ENCODE results near the gene OOSP4B.
"Not testable (repeated sequence)": the region's sequence is repeated elsewhere in the genome, so short reads cannot be mapped to it uniquely, and the experiment has no call there.

OOSP4B gene

DNA sequence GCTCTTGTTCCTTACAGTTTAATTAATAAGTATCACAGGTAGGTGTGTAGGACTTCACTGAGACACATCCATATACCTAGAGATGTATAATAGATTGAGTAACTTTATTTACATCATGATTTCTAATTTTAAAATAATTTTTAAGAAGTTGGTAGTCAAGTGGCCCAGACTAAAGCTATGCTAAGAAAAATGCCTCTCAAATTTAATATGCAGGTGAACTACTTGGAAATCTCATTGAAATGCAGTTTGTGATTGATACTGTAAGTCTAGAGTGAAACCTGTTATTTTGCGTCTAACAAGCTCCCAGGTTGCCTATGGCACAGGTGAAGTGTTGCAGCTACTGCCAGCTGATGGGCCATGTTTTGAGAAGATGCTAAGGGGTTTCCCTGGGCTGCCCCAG lies at the start of gene OOSP4B:
Gene OOSP4B (plus strand): TSS at position 301 of the 400 bp plus-strand sequence.
- no peak for DNase-seq (ENCODE audit: low read depth)

DNA sequence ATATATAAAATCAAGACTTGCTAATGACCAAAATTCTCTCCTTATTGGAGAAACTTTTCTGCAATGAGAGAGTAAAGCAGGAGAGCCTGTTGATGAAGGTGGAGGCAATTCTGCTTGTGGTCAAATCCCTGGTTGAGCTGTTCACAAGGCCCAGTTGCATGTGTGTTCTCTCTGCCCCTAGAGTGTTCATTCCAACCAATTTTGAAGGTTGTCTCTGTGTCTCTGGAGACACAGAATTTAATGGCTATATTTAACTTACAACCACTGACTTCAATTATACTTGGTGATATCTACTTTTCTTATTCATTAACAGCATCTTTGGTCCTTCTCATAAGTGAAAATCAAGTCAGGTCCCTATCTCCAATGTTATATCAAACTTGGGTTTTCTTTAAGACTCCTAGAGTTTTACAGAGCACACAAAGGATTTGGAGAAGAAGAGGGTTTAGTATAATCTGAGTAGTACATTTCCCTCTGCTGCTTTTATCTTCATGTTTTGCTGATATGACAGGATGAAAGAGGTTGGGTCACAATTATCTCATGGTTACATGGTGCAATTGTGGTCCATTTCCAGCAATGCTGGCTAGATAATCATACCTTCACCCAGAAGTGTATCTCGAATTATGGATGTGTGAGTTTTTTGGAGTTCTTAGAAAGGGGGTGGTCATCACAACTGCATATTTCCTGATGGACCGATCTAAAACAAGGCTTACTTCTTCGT lies 49.1 kb upstream of the OOSP4B start:
- no peak for DNase-seq (ENCODE audit: low read depth)

DNA sequence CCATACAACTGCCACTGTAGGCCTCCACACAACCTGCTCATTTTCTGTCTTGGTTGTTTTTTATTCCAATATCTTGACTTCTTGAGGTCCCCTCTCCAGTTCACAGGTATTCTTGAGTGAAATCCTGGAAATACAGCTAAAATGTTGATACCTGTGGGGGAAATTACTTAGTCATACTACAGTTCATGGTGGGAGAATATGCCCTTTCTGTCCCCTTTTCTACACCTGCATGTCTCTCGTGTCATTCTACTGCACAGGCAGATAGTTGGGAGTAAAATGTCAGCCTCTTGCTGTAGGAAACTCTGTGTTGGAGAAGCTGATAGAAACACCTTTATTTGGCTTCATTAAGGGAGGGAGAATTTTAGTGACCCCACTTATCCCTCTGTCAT lies 48.6 kb upstream of the OOSP4B start:
- no peak for DNase-seq (ENCODE audit: low read depth)

DNA sequence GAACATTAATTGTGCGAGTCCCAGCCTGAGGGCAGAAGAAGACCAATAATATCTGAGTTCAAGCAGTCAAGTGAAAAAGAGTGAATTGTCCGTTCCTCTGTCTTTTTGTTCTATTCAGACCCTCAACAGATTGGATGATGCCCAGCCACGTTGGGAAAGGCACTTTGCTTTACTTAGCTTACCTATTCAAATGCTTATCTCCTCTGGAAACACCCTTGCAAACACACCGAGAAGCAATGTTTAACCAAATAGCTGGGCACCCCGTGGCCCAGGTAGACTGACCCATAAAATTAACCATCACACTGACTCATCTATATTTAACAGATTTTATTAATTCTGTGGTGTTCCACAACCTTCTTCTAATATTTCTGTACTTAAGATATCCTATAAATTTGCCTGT lies 43.9 kb upstream of the OOSP4B start:
- DNase-seq (ENCODE audit: low read depth), result no peak

DNA sequence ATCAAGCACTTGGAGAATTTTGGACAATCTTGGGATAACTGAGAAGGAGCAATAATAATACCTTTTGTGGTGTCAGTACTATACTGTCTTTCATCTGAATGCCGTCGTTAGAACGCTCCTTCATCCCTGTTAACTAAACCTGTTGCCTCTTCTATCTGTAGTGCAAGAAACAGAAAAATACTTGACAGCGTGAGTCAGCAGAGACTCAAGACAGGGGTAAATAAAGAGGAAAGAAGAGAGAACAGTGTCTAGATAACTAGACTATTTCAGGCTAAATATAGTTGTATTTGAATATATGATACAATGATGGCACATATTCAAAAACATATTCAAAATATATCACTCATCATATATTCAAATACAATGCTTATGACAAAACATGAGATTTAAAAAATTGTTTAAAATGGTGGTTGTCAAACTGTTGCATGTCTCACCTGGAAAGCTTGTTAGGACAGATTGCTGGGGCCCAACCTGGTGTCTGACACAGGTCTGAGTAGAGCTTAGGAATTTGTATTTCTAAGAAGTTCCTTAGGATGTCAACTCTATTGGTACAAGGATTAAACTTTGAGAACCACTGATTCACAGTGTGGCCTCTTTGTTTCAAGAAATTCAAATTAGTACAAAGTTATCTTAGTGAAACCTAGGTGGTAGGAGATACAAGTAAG lies 35.7 kb upstream of the OOSP4B start:
- DNase-seq (ENCODE audit: low read depth), result no peak

DNA sequence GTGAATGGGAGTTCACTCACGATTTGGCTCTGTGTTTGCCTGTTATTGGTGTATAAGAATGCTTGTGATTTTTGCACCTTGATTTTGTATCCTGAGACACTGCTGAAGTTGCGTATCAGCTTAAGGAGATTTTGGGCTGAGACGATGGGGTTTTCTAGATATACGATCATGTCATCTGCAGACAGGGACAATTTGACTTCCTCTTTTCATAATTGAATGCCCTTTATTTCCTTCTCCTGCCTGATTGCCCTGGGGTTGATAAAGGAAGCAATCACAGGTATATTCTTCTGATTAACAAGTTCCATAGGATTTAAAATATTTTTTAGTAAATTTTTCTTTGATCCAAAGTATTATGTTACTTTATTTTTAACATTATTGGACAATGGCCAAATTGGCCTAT lies 34.9 kb upstream of the OOSP4B start:
- not testable (repeated sequence) for DNase-seq (ENCODE audit: low read depth)

DNA sequence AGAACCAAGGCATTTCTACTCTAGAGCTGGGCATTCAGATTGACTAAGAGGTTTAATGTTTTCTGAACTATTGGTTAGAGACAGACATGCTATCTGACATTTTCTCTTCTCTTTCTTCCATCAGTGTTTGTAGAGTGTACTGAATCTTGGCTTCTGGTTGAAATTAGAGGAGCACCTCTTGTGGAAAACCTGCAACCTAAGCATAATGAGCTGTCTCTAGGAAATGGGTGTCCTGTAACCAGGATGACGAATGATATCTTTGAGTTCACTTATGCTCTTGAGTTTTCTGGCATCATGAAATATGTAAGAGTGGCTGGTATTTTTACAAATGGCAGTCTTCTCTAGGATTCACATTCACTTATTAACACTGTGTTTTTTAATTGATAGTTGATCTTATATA lies 33.8 kb upstream of the OOSP4B start:
- DNase-seq (ENCODE audit: low read depth), result no peak

DNA sequence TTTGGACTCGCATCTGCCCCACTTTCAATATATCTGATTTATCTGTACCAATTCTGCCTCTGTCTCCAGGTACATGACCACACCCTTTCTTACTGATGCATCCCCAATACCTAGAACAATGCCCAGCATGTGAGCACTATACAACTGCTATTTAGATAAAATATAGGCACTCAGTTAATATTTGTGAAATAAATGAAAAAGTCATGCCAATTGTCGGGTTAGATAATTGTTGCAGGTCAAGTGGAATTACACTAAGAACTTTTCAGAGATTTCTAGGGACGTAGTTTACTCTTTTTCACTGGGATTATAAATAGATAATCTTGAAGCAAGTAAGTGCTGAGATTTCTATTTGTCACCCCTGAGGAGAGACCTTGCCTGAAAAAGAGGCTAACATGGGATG lies 32.6 kb upstream of the OOSP4B start:
- no peak for DNase-seq (ENCODE audit: low read depth)

DNA sequence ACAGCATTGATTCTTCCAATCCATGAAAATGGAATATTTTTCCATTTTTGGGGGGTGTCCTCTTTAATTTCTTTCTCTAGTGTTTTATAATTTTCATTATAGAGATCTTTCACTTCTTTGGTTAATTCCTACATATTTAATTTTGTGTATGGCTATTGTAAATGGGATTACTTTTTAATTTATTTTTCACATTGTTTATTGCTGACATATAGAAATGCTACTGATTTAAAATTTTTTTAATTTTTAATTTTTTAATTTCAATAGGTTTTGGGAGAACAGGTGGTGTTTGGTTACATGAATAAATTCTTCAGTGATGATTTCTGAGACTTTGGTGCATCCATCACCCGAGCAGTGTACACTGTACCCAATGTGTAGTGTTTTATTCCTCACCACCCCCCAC lies 26.6 kb upstream of the OOSP4B start:
- no peak for DNase-seq (ENCODE audit: low read depth)

DNA sequence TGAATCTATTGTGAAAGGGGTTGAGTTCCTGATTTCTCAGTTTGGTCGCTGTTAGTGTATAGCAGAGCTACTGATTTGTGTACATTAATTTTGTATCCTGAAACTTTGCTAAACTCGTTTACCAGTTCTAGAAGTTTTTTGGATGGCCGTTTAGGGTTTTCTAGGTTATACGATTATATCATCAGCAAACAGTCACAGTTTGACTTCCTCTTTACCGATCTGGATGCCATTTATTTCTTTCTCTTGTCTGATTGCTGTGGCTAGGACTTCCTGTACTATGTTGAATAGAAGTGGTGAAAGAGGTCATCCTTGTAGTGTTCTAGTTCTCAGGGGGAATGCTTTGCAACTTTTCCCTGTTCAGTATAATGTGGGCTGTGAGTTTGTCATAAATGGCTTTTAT lies 24.6 kb upstream of the OOSP4B start:
- no peak for DNase-seq (ENCODE audit: low read depth)

DNA sequence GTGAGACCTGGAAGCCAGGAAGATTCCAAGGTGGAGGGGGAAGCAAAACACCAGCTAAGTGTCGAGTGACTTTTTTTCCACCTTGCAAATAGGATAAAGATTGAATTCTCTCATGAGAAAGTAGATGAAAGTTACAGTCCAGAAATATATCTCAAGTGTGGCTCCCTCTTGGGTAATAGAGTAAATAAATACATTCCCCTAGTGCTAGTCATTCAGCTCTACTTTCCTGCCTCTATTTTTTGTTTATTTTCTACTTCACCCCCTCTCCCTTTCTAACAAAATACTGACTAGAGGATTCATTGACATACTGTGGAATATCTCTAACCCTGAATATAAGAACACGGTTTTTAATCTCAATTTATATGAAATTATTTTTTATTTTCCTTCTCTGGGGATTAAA lies 19.2 kb upstream of the OOSP4B start:
- no peak for DNase-seq (ENCODE audit: low read depth)

DNA sequence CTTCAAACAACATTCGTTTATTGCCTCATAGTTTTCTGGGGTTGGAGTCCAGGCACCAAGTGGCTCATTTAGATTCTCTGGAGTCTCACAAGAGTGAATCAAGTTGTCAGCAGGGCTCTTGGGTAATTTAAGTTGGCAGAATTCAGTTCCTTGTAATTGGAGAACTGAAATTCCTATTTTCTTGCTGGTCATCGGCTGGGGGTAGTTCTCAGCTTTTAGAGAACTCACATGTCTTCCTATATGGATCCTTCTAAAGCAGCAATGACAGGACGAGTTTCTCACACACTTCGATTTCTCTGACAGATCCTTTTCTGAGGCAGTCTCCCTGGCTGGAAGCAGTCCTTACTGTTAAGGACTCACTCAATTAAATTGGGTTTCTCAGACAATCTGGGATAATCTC lies 17.3 kb upstream of the OOSP4B start:
- no peak for DNase-seq (ENCODE audit: low read depth)

DNA sequence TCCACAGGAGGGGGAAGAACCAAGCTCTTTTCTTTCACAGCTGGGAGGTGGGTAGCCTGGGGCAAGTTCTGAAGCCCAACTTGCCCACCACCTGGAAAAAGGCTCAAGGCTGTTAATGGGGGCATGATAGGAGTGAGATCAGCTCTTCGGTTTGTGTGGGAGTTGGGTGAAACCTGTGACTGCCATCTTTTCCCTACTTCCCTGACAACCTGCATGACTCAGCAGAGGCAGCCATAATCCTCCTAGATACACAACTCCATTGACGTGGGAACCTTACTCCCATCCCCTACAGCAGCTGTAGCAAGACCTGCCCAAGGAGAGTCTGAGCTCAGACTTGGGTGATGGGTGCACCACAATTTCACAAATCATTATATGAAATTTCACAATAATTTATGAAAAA lies 13.3 kb upstream of the OOSP4B start:
- no peak for DNase-seq (ENCODE audit: low read depth)

DNA sequence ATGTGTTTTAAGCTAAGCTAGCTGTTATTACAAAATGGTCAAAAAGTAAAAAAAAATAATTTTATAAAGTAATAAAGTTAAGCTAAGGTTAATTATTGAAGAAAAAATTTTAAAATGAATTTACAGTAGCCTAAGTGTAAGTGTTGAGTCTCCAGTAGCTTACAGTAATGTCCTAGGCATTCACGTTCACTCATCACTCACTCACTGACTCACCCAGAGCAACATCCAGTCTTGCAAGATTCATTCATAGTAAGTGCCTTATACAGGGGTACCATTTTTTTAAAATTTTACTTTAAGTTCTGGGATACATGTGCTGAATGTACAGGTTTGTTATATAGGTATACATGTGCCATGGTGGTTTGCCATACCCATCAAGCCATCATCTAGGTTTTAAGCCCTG lies 11.6 kb upstream of the OOSP4B start:
- no peak for DNase-seq (ENCODE audit: low read depth)

DNA sequence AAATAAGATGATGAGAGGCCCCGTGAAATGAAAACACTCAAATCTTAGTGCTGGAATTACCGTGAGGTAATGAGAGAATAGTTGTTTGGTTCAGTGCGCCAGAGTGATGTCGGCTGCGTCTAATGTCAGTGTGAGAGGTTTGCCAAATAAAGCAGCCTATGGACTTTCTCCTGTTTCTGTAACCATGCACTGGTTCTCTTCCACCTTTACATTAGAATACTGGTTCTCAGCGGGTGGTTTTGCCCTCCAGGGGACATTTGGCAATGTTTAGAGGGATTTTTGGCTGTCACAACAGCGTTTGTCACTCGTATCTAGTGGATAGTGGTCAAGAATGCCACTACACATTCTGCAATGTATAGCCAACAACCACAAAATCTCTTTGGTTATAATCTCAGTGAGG lies 1.1 kb downstream of the OOSP4B start:
- no peak for DNase-seq (ENCODE audit: low read depth)

DNA sequence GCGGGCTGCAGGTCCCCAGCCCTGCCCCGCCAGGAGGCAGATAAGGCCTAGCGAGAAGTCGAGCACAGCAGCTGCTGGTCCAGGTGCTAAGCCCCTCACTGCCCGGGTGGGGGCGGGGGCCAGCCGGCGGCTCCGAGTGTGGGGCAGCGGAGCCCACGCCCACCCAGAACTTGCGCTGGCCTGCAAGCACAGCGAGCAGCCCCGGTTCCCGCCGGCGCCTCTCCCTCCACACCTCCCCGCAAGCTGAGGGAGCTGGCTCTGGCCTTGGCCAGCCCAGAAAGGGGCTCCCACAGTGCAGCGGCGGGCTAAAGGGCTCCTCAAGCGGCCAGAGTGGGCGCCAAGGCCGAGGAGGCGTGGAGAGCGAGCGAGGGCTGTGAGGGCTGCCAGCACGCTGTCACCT lies 3.4 kb downstream of the OOSP4B start:
- DNase-seq (ENCODE audit: low read depth), result not testable (repeated sequence)

DNA sequence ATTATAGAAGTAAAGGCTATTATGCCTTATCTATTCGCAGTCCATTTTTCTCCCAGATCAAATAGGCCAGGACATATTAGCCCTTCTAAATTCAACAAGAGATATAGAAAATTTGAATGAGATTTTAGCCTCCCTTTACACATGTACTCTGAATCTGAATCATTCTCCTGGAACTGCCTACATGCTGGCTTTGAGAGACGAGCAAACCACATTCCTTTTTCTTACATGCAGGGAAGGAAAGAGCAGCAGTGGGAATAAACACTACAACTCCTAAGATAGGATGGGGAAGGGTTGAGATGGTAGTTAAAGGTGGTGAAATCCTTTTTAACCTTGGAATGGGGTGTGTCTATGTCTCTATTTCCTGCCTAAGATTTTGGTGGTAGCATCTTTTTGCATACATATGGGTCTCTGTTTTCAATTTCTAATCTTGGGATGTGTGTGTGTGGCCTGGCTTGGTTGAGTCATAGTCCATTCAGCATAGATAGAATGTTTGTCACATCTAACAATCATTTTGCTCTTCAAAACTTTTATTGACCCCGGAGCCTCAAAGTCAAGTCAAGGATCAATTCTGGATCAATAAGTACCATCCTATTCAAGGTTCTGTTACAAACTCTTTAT lies 12.1 kb downstream of the OOSP4B start:
- DNase-seq (ENCODE audit: low read depth), result no peak

DNA sequence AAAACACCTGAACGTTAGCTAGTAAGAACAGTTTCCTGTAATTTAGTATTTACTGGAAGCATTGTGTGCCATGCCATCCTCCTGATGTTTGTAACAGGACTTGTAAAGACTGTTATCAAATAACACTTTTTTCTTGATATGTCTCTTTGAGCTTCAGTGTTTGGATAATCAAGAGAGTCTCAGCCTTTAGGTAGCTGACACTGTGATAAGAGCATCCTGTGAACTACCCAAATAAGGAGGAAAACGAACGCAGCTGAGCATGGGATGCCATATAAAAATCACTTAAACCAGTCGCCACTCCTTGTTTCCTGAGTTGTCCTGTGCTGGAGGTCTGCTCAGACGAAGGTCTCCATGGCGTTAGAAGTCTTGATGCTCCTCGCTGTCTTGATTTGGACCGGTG lies 23.1 kb downstream of the OOSP4B start, which contains the start of gene OOSP2:
Gene OOSP2 (plus strand): TSS at position 301 of the 400 bp plus-strand sequence. CDS start 51 bp downstream, at position 352.
- DNase-seq (ENCODE audit: low read depth), result no peak

DNA sequence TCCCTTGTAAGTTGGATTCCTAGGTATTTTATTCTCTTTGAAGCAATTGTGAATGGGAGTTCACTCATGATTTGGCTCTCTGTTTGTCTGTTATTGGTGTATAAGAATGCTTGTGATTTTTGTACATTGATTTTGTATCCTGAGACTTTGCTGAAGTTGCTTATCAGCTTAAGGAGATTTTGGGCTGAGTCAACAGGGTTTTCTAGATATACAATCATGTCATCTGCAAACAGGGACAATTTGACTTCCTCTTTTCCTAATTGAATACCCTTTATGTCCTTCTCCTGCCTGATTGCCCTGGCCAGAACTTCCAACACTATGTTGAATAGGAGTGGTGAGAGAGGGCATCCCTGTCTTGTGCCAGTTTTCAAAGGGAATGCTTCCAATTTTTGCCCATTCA lies 33.4 kb downstream of the OOSP4B start:
- DNase-seq (ENCODE audit: low read depth), result not testable (repeated sequence)

DNA sequence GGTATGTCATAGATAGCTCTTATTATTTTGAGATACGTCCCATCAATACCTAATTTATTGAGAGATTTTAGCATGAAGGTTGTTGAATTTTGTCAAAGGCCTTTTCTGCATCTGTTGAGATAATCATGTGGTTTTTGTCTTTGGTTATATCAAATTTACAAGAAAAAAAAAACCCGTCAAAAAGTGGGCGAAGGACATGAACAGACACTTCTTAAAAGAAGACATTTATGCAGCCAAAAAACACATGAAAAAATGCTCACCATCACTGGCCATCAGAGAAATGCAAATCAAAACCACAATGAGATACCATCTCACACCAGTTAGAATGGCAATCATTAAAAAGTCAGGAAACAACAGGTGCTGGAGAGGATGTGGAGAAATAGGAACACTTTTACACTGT lies 33.9 kb downstream of the OOSP4B start:
- not testable (repeated sequence) for DNase-seq (ENCODE audit: low read depth)

DNA sequence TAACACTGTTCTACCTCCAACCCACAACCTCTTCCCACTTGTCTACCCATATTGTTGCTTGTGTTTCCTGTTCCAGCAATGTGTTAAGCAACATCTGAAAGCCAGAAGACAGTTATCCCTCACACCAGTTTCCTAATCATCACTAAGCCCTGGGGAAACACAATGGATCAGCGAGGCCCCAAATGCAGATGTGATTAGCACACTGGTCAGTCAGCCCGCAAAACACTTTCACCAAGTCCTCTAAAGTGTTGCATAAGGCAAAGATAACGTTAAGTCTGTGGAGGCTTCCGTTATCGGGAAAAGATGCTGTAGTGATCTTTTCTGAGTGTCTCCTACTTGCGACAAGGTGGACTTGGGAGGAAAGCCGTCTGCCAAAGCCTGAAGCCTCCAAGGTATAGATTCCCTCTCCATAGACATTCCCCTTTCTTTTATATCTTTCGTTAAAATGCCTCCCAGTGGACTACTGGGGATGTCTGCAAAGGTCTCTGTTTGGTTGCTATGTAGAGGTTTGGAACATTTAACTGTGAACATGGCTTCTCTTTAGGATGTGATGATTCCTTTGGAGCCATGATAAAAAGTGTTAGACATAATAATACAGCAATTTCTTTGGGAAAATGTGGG lies 39.5 kb downstream of the OOSP4B start, which contains the start of gene MS4A3:
Gene MS4A3 (plus strand): TSS at position 317 of the 621 bp plus-strand sequence. CDS start 4,496 bp downstream, outside the sequence.
- no peak for DNase-seq (ENCODE audit: low read depth)

DNA sequence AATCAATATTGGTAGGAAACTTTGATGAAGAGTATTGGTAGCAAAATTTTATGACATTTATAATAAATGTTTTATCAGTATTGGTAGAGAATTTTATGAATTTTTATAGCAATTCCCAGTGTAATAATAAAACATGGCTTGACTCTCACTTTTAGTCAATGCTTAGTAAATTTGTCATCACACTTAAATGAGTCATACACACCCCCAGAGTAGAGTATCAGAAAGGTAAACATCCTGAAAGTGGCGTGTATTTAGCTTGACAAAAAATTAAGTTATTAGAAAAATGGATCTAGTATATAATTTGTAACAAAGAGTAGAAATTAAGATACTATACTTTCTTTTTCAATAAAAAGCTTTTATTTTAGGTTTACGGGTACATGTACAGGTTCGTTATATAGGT lies 42.1 kb downstream of the OOSP4B start:
- no peak for DNase-seq (ENCODE audit: low read depth)

All from GM04503 (cell line).